ENCODE results near the gene PCDH9. TPM values are rescaled to one million over a fixed set of nuclear protein-coding genes. Genes with fewer than 3 reads are reported as not detected.

The PCDH9 gene
- polyA plus RNA-seq, 1 of the 3 experiments (the other 2 are of a cell fraction), result 1.3 TPM

DNA sequence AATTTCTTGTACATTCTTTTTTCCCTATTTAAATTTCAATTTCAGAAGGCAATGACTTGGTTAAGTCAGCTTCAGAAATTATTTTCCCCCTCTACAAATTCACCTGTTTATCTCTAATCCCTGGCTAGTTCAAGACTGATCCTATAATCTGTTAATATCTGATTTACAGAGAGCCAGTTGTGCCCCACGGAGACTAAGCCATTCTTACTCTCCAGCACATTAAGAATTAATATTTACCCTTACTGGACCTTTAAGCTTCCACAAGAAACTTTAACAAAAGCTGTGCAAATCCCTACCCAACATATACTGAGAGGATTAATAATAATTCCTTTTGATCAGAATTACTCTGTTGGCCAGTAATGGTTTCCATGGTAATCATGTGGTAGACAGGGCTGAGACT, 786.2 kb downstream of the PCDH9 start:
- TF ChIP-seq FOSL2 (IDR thresholded peaks at IDR 0.05; ENCODE audit: borderline replicate concordance, low read depth) (no peak), CHD2 (IDR thresholded peaks at IDR 0.05; ENCODE audit: low read length, partially characterized antibody) (no peak), GATA2 (CRISPR knock-in tag; IDR thresholded peaks at IDR 0.05) (no peak), TEAD4 (IDR thresholded peaks at IDR 0.05; ENCODE audit: borderline replicate concordance, insufficient read depth) (no peak), SMC3 (IDR thresholded peaks at IDR 0.05; ENCODE audit: low read depth, low read length) (no peak), FOXM1 (IDR thresholded peaks at IDR 0.05; ENCODE audit: low read depth) (no peak), MXI1 (IDR thresholded peaks at IDR 0.05; ENCODE audit: low read depth, low read length) (no peak), SIN3A (IDR thresholded peaks at IDR 0.05; ENCODE audit: borderline replicate concordance, low read depth, low read length) (no peak), FOXJ3 (CRISPR knock-in tag; IDR thresholded peaks at IDR 0.05) (no peak), POLR2AphosphoS5 (IDR thresholded peaks at IDR 0.05; ENCODE audit: low read depth, low read length) (no peak), RCOR1 (IDR thresholded peaks at IDR 0.05; ENCODE audit: low read length) (no peak)
- TF ChIP-seq, protein P1, sequence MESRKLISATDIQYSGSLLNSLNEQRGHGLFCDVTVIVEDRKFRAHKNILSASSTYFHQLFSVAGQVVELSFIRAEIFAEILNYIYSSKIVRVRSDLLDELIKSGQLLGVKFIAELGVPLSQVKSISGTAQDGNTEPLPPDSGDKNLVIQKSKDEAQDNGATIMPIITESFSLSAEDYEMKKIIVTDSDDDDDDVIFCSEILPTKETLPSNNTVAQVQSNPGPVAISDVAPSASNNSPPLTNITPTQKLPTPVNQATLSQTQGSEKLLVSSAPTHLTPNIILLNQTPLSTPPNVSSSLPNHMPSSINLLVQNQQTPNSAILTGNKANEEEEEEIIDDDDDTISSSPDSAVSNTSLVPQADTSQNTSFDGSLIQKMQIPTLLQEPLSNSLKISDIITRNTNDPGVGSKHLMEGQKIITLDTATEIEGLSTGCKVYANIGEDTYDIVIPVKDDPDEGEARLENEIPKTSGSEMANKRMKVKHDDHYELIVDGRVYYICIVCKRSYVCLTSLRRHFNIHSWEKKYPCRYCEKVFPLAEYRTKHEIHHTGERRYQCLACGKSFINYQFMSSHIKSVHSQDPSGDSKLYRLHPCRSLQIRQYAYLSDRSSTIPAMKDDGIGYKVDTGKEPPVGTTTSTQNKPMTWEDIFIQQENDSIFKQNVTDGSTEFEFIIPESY (IDR thresholded peaks at IDR 0.05; ENCODE audit: borderline replicate concordance, low read depth), result no peak
- TF ChIP-seq, protein P2, sequence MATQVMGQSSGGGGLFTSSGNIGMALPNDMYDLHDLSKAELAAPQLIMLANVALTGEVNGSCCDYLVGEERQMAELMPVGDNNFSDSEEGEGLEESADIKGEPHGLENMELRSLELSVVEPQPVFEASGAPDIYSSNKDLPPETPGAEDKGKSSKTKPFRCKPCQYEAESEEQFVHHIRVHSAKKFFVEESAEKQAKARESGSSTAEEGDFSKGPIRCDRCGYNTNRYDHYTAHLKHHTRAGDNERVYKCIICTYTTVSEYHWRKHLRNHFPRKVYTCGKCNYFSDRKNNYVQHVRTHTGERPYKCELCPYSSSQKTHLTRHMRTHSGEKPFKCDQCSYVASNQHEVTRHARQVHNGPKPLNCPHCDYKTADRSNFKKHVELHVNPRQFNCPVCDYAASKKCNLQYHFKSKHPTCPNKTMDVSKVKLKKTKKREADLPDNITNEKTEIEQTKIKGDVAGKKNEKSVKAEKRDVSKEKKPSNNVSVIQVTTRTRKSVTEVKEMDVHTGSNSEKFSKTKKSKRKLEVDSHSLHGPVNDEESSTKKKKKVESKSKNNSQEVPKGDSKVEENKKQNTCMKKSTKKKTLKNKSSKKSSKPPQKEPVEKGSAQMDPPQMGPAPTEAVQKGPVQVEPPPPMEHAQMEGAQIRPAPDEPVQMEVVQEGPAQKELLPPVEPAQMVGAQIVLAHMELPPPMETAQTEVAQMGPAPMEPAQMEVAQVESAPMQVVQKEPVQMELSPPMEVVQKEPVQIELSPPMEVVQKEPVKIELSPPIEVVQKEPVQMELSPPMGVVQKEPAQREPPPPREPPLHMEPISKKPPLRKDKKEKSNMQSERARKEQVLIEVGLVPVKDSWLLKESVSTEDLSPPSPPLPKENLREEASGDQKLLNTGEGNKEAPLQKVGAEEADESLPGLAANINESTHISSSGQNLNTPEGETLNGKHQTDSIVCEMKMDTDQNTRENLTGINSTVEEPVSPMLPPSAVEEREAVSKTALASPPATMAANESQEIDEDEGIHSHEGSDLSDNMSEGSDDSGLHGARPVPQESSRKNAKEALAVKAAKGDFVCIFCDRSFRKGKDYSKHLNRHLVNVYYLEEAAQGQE (IDR thresholded peaks at IDR 0.05; ENCODE audit: low read depth, low read length), result no peak
- no peak overlapping the region for H3K27ac ChIP-seq (ENCODE audit: low read depth in 2 of 2, low read length in 1 of 2)
- CTCF ChIA-PET, result interaction anchor here (0.6 to 0.7 kb wide), 2 partner anchors 25 to 442 kb away, joined by 3 read pairs; no protein-coding TSS in a partner anchor
- no peaks in the 10 kb centered on the region for H3K36me3 ChIP-seq (replicated peaks in 1 of 2; ENCODE audit: control insufficient read depth in 1 of 2, insufficient read depth in 2 of 2, low read length in 1 of 2)
- peak overlapping the region; percentile 18; the same call in 1 of the 2 replicates for H2AFZ ChIP-seq (ENCODE audit: low read depth)
- H3K4me3 ChIP-seq (ENCODE audit: low read depth in 2 of 2, low read length in 1 of 2), result no peak overlapping the region
- no peaks in the 10 kb centered on the region for H3K27me3 ChIP-seq (ENCODE audit: insufficient read depth)
- no peaks in the 10 kb centered on the region for H3K4me1 ChIP-seq (ENCODE audit: control insufficient read depth in 1 of 2, insufficient read depth in 2 of 2, low read depth in 1 of 2, low read length in 1 of 2)
- H3F3A ChIP-seq (replicated peaks; ENCODE audit: insufficient read depth), result peaks cover 4% of the 10 kb centered on the region
- DNase-seq, result no peak
- no peak overlapping the region for H3K9ac ChIP-seq
- no peaks in the 10 kb centered on the region for H4K20me1 ChIP-seq (ENCODE audit: insufficient read depth)
- H3K9me3 ChIP-seq, result no peaks in the 10 kb centered on the region
- POLR2A ChIA-PET, result no interaction called here
- H3K9me2 ChIP-seq, result 0 out of 2 replicates have a peak, but pooled peaks cover 6% of the 10 kb centered on the region
- WGBS (ENCODE audit: low lambda C conversion rate), result 89% methylated on average over 1 of the region's 1 CpG
- no peak overlapping the region for H3K4me2 ChIP-seq
- no peaks in the 10 kb centered on the region for H3K79me2 ChIP-seq (ENCODE audit: insufficient read depth)

Measured in SK-N-SH (cell line).